CD4-positive, alpha-beta T cell treated with Interferon alpha-2 for 1 hour (primary cell): ENCODE results near the gene ASXL3.

ENCODE experiments used
- DNase-seq, 2 donors: peaks; one replicate each; pipeline ENCODE4 v3.0.0-alpha.2; 2020 to 2022

Gene ASXL3

DNA sequence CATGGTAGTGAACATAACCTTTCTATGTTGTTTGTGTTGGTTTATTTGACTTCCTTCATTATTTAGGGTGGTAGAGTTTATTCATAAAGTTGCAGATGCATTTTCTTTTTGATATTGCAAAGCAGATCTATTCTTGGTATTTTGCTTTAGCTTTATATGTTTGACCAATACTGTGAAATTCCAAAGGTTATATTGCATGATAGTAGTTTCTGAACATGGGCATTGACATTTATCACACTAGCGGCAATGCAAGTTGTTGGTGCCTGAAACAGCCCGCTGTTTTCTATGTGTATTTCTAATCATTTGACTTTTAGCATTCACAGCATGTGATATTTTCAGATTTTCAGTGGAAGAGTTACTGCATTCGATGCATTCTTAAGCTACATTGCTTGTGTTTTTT lies 87.2 kb downstream of the ASXL3 start:
- no peak for DNase-seq

DNA sequence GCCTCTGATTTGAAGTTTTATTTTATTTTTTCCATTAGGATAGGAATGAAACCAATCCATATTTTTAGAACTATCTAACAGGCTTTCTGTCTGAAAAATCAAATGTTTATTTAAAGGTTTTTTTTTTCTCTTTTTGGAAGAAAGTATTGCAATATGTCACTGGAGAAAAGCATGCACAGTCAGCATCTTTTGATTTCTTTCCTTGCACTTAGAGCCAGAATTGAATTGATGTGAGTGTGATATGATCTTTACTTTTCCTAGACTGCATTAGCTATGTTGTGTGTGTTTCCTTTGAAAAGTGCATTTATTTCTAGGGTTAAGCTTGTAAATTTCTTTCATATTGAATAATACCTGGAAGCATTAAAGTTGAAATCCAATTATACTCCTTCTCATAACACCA lies 87.6 kb downstream of the ASXL3 start:
- DNase-seq: no peak

GRCh38 chr18:33666915-33667314 lies 88.9 kb downstream of the ASXL3 start:
- no peak for DNase-seq

GRCh38 chr18:33669589-33669988 lies 91.6 kb downstream of the ASXL3 start:
- DNase-seq: no peak

DNA sequence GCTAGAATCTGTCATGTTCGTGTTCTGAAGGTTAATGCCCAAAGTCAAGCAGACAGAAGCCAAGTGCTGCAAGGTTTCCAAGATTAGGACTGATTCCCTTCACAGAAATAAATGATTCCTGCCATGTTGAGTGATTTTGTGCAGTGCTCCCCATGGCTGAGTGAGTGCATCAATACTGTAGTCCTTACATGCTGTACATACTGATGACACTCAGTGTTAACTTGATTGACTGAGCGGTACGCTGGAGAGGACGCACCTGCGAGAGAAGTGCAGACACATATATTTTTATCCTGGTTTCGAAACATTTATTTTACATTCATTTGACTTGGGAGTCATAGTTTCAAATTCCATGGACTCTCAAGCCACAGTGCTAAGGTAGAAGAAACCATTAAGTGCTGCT lies 92.0 kb downstream of the ASXL3 start:
- no peak for DNase-seq

- DNase-seq: no peak
These were observed 95.7 kb downstream of the ASXL3 start for GRCh38 chr18:33673689-33674088.

DNA sequence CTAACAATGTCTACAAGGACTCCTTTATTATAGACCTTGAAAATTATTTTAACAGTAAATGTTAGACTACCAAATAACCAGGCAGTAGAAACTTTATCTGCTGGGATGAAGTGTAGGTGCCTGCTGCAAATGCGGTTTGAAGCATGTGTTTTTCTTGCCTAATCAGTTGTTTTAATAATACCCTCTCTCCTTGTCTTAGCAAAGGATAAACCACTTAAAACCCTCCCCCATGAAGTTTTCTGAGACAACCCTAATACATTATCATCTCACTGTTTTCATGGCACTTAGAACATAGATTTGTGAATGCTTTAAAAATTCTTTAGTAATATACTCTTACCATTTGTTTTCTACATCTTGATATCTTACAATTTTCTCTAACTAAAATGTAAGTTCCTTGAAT lies 98.6 kb downstream of the ASXL3 start:
- DNase-seq: no peak

DNA sequence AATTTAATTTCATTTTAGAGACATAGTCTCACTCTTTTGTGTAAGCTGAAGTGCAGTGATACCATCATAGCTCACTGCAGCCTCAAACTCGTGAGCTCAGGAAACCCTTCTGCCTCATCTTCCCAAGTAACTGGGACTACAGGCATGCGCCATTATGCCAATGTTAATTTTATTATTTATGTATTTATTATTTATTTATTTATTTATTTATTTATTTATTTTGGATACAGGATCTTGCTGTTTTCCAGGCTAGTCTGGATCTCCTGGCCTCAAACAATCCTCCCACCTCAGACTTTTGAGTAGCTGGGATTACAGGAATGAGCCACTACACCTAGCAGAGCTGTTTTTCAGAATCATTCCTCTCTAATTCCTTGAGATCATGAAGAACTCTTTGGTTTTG lies 99.9 kb downstream of the ASXL3 start:
- no peak for DNase-seq

GRCh38 chr18:33682436-33682835 lies 104.4 kb downstream of the ASXL3 start:
- no peak for DNase-seq

- no peak for DNase-seq
These were observed 116.6 kb downstream of the ASXL3 start for GRCh38 chr18:33694593-33694992.

DNA sequence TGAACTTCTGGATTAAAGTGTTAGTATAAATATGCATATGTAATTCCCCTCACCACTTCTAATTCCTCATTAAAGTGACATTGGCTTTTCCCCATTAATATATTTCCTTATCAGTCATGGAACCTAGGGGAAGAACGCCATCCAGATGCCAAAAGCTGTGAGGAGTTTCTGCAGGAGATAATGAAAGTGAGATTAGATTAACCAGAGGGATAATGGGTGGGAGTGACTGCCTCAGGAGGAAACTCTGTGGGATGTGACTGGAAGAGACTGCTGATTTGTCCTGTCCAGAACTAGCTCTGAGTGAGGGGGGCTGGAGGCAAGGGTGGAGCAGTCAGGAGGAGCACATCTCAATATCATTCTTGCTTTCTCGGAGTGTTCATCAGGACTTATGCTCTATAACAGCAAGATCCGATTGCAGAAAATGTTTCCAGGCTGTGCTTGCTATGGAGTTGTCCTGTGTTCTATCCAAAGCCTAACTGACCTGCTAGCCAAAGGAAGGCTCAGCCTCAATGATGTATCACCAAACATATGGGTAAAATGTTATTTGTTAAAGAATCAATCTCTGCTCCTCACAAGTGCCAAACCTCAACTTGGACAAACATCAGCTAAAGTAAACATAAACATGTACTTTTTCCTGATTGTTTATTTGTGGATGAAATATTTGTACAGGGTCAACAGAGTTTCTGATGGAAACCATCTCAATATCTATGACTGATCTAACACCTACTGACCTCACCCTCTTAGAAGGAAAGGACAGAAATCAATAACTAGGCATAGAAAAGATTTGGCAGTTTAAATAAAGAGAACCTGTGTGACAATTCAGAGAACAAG lies 118.5 kb downstream of the ASXL3 start:
- no peak for DNase-seq

GRCh38 chr18:33697498-33697897 lies 119.5 kb downstream of the ASXL3 start:
- DNase-seq: no peak

GRCh38 chr18:33699372-33699771 lies 121.4 kb downstream of the ASXL3 start:
- DNase-seq: no peak

DNA sequence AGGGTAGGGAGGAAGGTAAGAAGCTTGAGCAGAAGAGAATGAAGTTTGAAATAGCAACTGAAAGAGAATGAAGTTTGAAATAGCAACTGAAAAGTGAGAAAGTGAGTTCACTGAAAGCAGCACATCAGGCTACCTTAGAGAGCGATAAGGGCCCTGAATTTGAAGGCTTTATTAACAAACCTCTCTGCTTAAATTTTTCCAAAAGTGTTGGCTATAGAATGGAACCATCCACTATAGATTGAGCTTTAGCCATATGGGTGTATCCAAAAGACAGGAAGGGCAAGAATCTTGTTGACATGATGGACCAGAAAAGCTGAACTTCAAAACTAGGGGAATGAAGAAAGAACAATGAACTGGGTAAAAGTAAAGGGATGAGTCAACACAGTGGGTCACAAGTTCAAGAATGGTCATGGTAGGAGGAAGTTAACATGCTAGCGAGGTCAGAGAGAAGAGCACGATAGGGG lies 122.5 kb downstream of the ASXL3 start:
- DNase-seq: no peak

- no peak for DNase-seq
These were observed 124.6 kb downstream of the ASXL3 start for GRCh38 chr18:33702625-33703024.

GRCh38 chr18:33706391-33706790 lies 128.4 kb downstream of the ASXL3 start:
- no peak for DNase-seq

DNA sequence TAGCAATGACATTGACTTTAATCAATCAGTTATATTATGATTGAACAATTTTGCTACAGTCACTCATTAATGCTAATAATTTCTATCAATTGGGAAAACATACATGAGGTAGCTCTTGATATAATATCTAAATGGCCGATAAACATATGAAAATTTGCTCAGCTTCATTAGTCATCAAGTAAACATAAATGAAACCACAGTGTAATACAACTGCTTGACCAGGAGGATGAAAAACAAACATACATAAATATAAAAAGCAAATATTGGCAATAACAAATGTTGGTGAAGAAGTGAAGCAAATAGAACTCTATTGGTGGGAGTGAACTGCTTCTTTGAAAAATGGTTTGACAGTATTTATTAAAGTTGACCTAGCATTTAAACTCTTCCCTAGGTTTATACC lies 130.9 kb downstream of the ASXL3 start:
- DNase-seq: no peak

DNA sequence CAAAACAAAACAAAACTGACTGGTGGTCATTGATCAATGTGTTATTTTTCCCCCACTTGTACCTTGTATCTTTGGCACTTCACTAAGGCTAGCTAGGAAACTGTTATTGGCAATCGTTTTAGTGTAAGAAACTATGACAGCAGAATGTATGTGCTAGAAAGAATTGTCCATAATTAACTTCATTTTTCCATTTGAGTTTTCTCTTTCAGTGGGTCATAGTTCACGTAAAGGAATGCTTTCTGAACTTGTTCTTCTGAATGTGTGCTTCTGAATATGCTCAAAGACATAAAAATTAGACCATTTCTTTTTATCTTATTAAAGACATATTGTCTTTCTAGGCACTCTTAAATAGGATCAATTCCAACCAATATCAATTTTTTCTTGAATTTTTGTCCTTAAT lies 132.2 kb downstream of the ASXL3 start:
- no peak for DNase-seq

DNA sequence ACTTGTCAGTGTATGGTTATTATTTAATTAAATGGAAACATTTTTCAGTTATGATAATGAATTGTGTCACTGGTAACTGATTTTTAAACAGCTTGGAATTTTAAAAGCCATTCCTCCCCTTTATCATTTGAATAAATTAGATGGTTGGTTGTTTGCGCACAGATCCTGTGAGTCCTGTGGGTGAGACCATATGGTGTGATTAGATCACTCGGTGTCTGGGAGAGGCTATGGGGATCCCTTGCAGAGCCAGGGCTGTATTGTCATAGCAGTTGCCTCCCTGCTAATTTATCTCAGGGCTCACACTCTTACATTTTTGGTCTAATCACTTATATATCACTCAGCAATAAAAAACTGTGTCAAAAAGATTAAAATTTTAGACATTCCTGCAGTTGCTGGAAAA lies 133.5 kb downstream of the ASXL3 start:
- DNase-seq: no peak

- no peak for DNase-seq
These were observed 134.7 kb downstream of the ASXL3 start for GRCh38 chr18:33712719-33713118.

GRCh38 chr18:33716061-33716683 lies 138.2 kb downstream of the ASXL3 start:
- DNase-seq: no peak

GRCh38 chr18:33717339-33717738 lies 139.3 kb downstream of the ASXL3 start:
- no peak for DNase-seq

DNA sequence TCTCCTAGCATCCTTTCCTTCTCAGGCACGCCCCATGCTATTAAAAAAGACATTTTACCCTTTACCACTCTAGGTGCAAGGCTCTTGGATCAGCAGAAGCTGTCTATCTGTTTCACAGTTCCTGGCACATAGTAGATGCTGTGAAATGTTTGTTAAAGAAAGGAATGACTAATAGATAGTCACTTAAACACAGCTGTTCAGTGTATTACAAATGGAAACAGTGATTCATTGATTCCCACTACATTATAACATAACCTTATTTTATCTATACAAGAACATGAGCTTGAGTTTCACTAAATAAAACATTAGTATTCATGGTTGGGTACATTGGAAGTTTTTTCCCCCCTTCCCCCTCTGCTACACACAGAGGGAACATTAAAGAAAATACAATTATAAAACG lies 142.1 kb downstream of the ASXL3 start:
- no peak for DNase-seq

DNA sequence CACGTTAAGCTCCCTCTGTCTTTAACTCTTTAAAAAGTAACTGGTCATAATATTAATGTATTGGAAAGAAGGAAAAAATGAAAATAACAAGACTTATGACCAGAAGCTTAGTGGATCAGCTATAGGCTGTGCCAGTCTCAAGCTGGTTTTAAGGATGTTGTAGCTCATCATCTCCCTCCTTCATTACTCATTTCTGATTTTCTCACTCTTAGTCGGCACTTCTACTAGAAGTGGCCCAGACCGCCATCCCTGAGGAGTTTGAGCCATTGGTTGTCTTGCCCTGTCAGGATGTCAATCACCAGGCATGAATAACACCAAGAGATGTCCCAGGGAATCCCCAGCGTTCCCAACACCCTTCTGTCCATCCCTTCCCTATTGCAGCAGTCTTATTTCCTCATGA lies 151.5 kb downstream of the ASXL3 start:
- DNase-seq: no peak

- no peak for DNase-seq
These were observed 155.4 kb downstream of the ASXL3 start for GRCh38 chr18:33733376-33733775.
